Endothelial cell (in vitro differentiated cells): ENCODE results near the gene RENBP. TPM values are rescaled to one million over a fixed set of nuclear protein-coding genes. Genes with fewer than 3 reads are reported as not detected.

Source experiments
- DNase-seq: peaks from one replicate; pipeline ENCODE4 v3.0.0; 2021; ENCODE audit warnings: low spot score
- H3K27ac Mint-ChIP-seq: one replicate; pipeline ENCODE4 v1.8.0; 2021; ENCODE audit warnings: mixed read lengths, inconsistent platforms; ENCODE audit not compliant: unreplicated experiment
- H3K27me3 Mint-ChIP-seq: one replicate; pipeline ENCODE4 v1.8.0; 2021; ENCODE audit warnings: mild to moderate bottlenecking, moderate library complexity, mixed read lengths, inconsistent platforms; ENCODE audit not compliant: unreplicated experiment
- H3K36me3 Mint-ChIP-seq: one replicate; pipeline ENCODE4 v1.8.0; 2021; ENCODE audit warnings: mild to moderate bottlenecking, low read depth, mixed read lengths, inconsistent platforms; ENCODE audit not compliant: unreplicated experiment
- H3K4me1 Mint-ChIP-seq: one replicate; pipeline ENCODE4 v1.8.0; 2021; ENCODE audit warnings: mild to moderate bottlenecking, mixed read lengths, inconsistent platforms; ENCODE audit not compliant: unreplicated experiment
- H3K4me3 Mint-ChIP-seq: one replicate; pipeline ENCODE4 v1.8.0; 2021; ENCODE audit warnings: mild to moderate bottlenecking, mixed read lengths, inconsistent platforms; ENCODE audit not compliant: unreplicated experiment
- H3K9me3 Mint-ChIP-seq: one replicate; pipeline ENCODE4 v1.8.0; 2021; ENCODE audit warnings: mixed read lengths, inconsistent platforms; ENCODE audit not compliant: unreplicated experiment
- total RNA-seq: library from RNA; stranded (reverse); fragmentation: NEBNext Ultra II Directional; extraction: Animal tissue kit (Norgen Biotek cat#: 25700); gene quantifications from one replicate; pipeline ENCODE4 v1.2.1, GENCODE V29; 2021; ENCODE audit not compliant: unreplicated experiment
- TF ChIP-seq, protein P1 (sequence below): fragments of 200-600 bp; sonication (generic); IDR thresholded peaks from one replicate; pipeline ENCODE4 v1.5.0; 2021; ENCODE audit warnings: antibody characterized with exemption; ENCODE audit not compliant: unreplicated experiment

The RENBP gene
- total RNA-seq, 1 donor from 2014 or later, result 19.3 TPM

DNA sequence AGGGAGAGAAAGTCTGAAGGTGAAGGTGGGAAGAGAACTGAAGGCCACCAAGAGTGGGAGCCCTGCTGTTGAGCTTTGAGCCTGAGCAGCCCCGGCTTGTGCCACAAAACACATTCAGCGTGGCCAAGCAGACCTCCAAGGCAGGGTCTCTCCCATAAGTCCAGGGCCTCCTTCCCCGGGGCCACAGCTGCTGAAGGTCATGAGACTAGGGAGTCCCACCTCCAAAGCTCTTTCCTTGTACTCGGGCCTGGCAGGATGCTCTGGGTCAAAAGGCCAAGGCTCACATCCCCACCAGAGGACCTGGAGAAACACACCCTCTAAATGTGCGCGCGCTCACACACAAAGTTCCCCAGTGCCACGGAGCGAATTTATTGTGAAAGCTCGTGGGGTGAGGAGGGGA, 14.9 kb downstream of the RENBP start:
- no peak overlapping the region for H3K4me3 Mint-ChIP-seq
- H3K4me1 Mint-ChIP-seq, result peaks cover 6% of the 10 kb centered on the region
- TF ChIP-seq, protein P1, sequence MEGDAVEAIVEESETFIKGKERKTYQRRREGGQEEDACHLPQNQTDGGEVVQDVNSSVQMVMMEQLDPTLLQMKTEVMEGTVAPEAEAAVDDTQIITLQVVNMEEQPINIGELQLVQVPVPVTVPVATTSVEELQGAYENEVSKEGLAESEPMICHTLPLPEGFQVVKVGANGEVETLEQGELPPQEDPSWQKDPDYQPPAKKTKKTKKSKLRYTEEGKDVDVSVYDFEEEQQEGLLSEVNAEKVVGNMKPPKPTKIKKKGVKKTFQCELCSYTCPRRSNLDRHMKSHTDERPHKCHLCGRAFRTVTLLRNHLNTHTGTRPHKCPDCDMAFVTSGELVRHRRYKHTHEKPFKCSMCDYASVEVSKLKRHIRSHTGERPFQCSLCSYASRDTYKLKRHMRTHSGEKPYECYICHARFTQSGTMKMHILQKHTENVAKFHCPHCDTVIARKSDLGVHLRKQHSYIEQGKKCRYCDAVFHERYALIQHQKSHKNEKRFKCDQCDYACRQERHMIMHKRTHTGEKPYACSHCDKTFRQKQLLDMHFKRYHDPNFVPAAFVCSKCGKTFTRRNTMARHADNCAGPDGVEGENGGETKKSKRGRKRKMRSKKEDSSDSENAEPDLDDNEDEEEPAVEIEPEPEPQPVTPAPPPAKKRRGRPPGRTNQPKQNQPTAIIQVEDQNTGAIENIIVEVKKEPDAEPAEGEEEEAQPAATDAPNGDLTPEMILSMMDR, result no peak
- no peak overlapping the region for H3K27ac Mint-ChIP-seq
- H3K36me3 Mint-ChIP-seq, result peaks cover 11% of the 10 kb centered on the region
- peaks cover 7% of the 10 kb centered on the region for H3K27me3 Mint-ChIP-seq
- no peaks in the 10 kb centered on the region for H3K9me3 Mint-ChIP-seq
- no peak for DNase-seq

DNA sequence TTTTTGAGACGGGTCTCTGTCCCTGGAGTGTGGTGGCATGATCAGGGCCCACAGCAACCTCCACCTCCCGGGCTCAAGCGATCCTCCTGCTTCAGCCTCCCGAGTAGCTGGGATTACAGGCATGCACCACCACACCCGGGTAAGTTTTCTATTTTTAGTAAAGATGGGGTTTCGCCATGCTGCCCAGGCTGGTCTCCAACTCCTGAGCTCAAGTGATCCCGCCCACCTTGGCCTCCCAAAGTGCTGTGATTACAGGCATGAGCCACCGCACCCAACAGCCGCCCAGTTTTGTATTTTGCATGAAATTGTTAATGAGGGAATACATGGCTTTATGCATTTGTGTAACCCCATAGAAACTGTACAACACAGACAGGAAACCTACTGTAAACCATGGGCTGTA, 15.6 kb downstream of the RENBP start:
- Mint-ChIP-seq H3K9me3 (no peaks in the 10 kb centered on the region), H3K27ac (peak overlapping the region; percentile 67), H3K27me3 (peaks cover 6% of the 10 kb centered on the region), H3K4me3 (no peak overlapping the region), H3K36me3 (peaks cover 11% of the 10 kb centered on the region), H3K4me1 (peaks cover 10% of the 10 kb centered on the region)
- no peak for DNase-seq
- TF ChIP-seq, protein P1, result no peak

DNA sequence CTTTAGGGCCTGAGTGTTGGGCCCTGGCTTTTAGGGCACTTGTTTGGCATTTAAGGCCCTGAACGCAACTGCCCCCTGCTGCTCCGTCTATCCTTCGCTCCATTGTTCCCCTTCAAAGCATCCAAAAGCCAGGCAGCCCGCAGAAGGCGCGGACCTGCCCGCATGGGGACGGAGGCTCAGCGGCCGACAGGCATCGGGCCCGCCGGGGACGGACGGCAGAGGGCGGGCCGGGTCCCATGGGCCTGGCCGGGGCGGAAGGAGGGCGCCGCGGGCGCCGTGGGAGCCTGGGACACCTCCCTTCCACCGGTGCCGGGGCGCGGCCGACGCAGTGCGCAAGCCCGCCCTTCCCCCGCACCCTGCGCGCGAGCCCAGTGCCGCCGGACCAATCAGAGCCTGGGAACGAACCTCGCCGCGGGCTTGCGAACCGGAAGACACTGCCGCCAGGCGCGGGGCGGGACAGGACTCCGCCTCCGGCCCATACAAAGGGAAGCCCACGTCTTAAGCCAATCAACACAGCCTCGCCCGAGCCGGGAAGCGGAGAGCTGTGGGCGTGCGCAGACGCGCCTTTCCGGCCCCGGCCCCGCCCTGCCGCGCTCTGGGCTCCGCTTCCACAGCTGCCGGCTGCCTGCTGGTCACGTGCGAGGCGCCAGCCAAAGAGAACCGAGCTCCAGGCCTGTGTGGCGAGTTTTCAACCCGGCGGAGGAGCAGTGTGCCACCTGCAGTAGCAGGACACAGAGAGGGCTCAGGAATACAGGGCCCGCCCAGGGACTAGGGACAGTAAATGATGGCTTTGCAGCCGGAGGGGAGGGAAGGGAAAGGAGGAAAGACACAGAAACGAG, 16.3 kb downstream of the RENBP start:
- Mint-ChIP-seq H3K4me1 (peaks cover 10% of the 10 kb centered on the region), H3K27ac (peak overlapping the region; percentile 80), H3K27me3 (peaks cover 6% of the 10 kb centered on the region), H3K9me3 (no peaks in the 10 kb centered on the region), H3K4me3 (peak overlapping the region; percentile 78), H3K36me3 (peaks cover 11% of the 10 kb centered on the region)
- TF ChIP-seq, protein P1, result no peak
- DNase-seq, result peak; percentile 86

DNA sequence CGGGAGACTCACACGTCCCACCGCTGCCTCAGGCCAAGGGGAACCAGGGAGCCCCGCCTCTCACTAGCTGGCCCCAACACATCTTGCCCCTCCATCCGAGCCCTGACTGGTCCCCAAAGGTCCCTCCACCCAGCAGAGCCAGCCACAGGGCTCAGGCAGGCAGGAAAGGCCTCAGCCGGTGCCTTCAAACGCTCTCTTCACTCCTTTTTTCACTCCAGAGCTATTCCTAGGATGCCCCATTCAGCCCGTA, 16.8 kb downstream of the RENBP start:
- Mint-ChIP-seq H3K27me3 (peaks cover 4% of the 10 kb centered on the region), H3K9me3 (no peaks in the 10 kb centered on the region), H3K27ac (peak overlapping the region; percentile 30), H3K36me3 (peaks cover 11% of the 10 kb centered on the region), H3K4me1 (peaks cover 12% of the 10 kb centered on the region), H3K4me3 (peak overlapping the region; percentile 78)
- DNase-seq, result no peak
- TF ChIP-seq, protein P1, result no peak

DNA sequence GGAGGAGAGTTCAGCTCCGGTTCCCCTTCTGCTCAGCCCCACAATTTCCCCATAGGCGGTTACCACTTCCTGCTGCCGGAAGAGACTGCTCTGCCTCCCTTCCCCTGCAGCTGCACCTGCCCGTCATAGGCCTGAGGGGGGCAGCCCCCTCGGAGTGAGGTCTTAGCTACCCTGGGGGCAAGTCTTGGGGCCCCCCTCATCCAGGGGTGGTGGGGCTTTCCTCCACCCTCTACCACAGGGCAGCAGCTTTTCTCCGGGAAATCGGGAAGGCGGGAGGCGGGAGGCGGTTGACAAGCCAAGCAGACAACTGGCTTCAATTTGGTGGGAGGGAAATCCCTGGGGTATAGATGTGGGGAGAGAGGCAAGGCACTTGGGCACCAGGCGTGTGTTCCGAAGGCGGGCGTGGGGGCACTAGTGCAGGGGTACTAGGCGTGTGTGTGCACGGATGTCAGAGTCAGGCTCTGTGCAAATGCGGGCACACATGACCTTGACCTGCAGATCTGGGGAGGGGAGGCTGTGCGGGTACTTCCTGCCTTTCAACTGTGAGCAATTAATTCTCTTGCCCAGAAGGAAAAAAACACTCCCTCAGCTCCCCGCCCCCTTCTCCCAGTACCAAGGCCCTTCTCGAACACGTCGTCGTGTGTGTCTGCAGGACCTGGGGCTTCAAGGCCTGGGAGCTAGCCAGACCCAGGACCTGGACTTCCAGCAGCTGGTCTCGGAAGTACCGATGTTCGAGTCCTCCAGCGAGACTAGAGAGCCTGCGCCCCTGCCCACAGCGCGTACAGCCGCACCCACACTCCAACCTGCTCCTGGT, 17.4 kb downstream of the RENBP start:
- Mint-ChIP-seq H3K27ac (peak overlapping the region; percentile 30), H3K4me1 (peaks cover 14% of the 10 kb centered on the region), H3K9me3 (no peaks in the 10 kb centered on the region), H3K4me3 (peak overlapping the region; percentile 78), H3K36me3 (peaks cover 11% of the 10 kb centered on the region), H3K27me3 (peaks cover 4% of the 10 kb centered on the region)
- TF ChIP-seq, protein P1, result no peak
- DNase-seq, result no peak
